Measurements from ENCODE around the gene GPR156. TPM values are rescaled to one million over a fixed set of nuclear protein-coding genes. Genes with fewer than 3 reads are reported as not detected.

GPR156 gene
- total and polyA plus RNA-seq, 10 of the 15 experiments (the other 5 are each of a cell fraction or from before 2014, with no cell fraction given) = 0.08 to 0.15 (median 0.11) TPM; not detected in 6

DNA sequence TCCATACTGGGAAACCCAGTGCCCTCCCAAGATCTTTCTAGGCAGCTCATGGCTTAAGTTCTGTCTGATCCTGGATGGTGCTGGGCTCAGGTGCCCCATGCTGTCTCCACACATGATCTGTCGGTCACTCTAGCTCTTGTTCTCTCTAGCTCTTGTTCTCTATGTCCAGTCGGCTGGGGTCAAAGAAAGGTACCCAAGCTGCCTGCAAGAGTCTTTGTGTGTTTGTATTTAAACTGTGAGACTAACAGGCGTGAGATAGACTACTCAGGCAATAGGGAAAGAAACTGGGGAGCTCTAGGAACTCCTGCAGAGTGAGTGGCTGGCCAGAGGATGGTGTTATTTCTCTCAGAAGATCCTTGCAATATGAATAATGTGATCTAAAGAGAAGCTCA, 40.2 kb downstream of the GPR156 start (continued):
- TF ChIP-seq NR2C1 (IDR thresholded peaks at IDR 0.05) (no peak), BMI1 (IDR thresholded peaks at IDR 0.05; ENCODE audit: borderline replicate concordance) (no peak)

GRCh38 chr3:120239644-120240043, 45.4 kb downstream of the GPR156 start:
- 39% methylated on average over 2 of the region's 2 CpGs for WGBS (ENCODE audit: insufficient coverage, insufficient replicate concordance, low lambda C conversion rate, missing lambda C conversion rate)
- ChIA-PET RAD21 (ENCODE audit: unreplicated experiment) (no interaction called here), CTCF (interaction anchor here (0.8 to 1.5 kb wide), 3 partner anchors 14 to 319 kb away, joined by 3 to 9 read pairs (median 4); no protein-coding TSS in a partner anchor), SMC1A (ENCODE audit: uncharacterized antibody, unreplicated experiment) (interaction anchor here (1.8 to 5.7 kb wide), 2 partner anchors 178 to 348 kb away, joined by 4 to 32 read pairs; no protein-coding TSS in a partner anchor), POLR2A (no interaction called here)
- H3K9me3 ChIP-seq (replicated peaks; ENCODE audit: control insufficient read depth, insufficient read depth, low read length) = no peaks in the 10 kb centered on the region
- H3K4me1 ChIP-seq (ENCODE audit: control insufficient read depth, insufficient read depth, low read length) = no peaks in the 10 kb centered on the region
- intact Hi-C loops (cut with micrococcal nuclease; ENCODE audit: unreplicated experiment) = loop anchor here (5.0 kb wide), 2 partner anchors 347 to 558 kb away; no protein-coding TSS in a partner anchor
- H2AFZ ChIP-seq (ENCODE audit: control insufficient read depth, low read depth, low read length) = no peak overlapping the region
- no peak overlapping the region for H3K4me3 ChIP-seq
- H3K27me3 ChIP-seq (replicated peaks in 1 of 2; ENCODE audit: control insufficient read depth in 2 of 2, insufficient read depth in 2 of 2, low read length in 1 of 2) = no peaks in the 10 kb centered on the region
- no peaks in the 10 kb centered on the region for H4K20me1 ChIP-seq (ENCODE audit: control insufficient read depth, insufficient read depth)
- H3K79me2 ChIP-seq (ENCODE audit: control insufficient read depth, insufficient read depth, low read length) = no peaks in the 10 kb centered on the region
- ATAC-seq (no peak), DNase-seq (ENCODE audit: low read depth, low spot score) (no peak), FAIRE-seq (no peak)
- TF ChIP-seq SPI1 (IDR thresholded peaks at IDR 0.05; ENCODE audit: borderline replicate concordance, insufficient read depth, low read depth, low read length) (no peak), KDM1A (IDR thresholded peaks at IDR 0.05; ENCODE audit: borderline replicate concordance) (no peak), MLLT1 (IDR thresholded peaks at IDR 0.05) (no peak), EED (IDR thresholded peaks at IDR 0.05; ENCODE audit: low read depth) (no peak), IKZF2 (IDR thresholded peaks at IDR 0.05) (no peak), HDAC6 (IDR thresholded peaks at IDR 0.05; ENCODE audit: unreplicated experiment) (no peak)
- no peaks in the 10 kb centered on the region for H3K36me3 ChIP-seq (ENCODE audit: control insufficient read depth in 2 of 2, insufficient read depth in 2 of 2, low read length in 1 of 2)
- H3K27ac ChIP-seq (ENCODE audit: control insufficient read depth, insufficient read depth) = no peak overlapping the region
- no peak overlapping the region for H3K9ac ChIP-seq (ENCODE audit: control insufficient read depth, insufficient read depth, low read length)
- no TSS peak for BruUV-seq (replicated peaks)
- in situ Hi-C loops (cut with MboI) = loop anchor here (5.0 to 10.0 kb wide), 3 partner anchors 173 to 555 kb away; no protein-coding TSS in a partner anchor
- no peak overlapping the region for H3K4me2 ChIP-seq (ENCODE audit: control insufficient read depth, insufficient read depth)

Measured in GM12878 (cell line).